ENCODE data around the gene TMEM161B.

- TF ChIP-seq MAF1 (CRISPR knock-in tag; IDR thresholded peaks at IDR 0.05; ENCODE audit: borderline replicate concordance): no peak
- no peak for TF ChIP-seq ZNF75D (CRISPR knock-in tag; IDR thresholded peaks at IDR 0.05; ENCODE audit: borderline replicate concordance)
- TF ChIP-seq ELF1 (CRISPR knock-in tag; IDR thresholded peaks at IDR 0.05): no peak
- TF ChIP-seq ARNT2 (CRISPR knock-in tag; IDR thresholded peaks at IDR 0.05; ENCODE audit: low read depth): no peak
- TF ChIP-seq, protein P1, sequence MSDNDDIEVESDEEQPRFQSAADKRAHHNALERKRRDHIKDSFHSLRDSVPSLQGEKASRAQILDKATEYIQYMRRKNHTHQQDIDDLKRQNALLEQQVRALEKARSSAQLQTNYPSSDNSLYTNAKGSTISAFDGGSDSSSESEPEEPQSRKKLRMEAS (IDR thresholded peaks at IDR 0.05): no peak
- TF ChIP-seq, protein P2, sequence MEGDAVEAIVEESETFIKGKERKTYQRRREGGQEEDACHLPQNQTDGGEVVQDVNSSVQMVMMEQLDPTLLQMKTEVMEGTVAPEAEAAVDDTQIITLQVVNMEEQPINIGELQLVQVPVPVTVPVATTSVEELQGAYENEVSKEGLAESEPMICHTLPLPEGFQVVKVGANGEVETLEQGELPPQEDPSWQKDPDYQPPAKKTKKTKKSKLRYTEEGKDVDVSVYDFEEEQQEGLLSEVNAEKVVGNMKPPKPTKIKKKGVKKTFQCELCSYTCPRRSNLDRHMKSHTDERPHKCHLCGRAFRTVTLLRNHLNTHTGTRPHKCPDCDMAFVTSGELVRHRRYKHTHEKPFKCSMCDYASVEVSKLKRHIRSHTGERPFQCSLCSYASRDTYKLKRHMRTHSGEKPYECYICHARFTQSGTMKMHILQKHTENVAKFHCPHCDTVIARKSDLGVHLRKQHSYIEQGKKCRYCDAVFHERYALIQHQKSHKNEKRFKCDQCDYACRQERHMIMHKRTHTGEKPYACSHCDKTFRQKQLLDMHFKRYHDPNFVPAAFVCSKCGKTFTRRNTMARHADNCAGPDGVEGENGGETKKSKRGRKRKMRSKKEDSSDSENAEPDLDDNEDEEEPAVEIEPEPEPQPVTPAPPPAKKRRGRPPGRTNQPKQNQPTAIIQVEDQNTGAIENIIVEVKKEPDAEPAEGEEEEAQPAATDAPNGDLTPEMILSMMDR (CRISPR knock-in tag; IDR thresholded peaks at IDR 0.05): no peak
- no peak for TF ChIP-seq POLR2A (IDR thresholded peaks at IDR 0.05; ENCODE audit: insufficient read depth in 1 of 2, low read depth in 2 of 2, low read length in 2 of 2)
- no peak for TF ChIP-seq CBX1 (IDR thresholded peaks at IDR 0.05; ENCODE audit: low read depth)
- TF ChIP-seq ZBTB21 (CRISPR knock-in tag; IDR thresholded peaks at IDR 0.05): no peak
Observed at GRCh38 chr5:88251048-88251711, 17.5 kb downstream of the TMEM161B start.

All from HepG2 (cell line).